ENCODE results near the gene ARMH4. TPM values are rescaled to one million over a fixed set of nuclear protein-coding genes. Genes with fewer than 3 reads are reported as not detected.
"Not testable (repeated sequence)": the region's sequence is repeated elsewhere in the genome, so short reads cannot be mapped to it uniquely, and the experiment has no call there.

ARMH4 gene
- total RNA-seq, 1 experiment from 2014 or later, result 42.6 TPM

- no peak overlapping the region for H3K4me2 ChIP-seq (ENCODE audit: insufficient read depth, insufficient read length, low read length)
- H3K4me1 ChIP-seq (ENCODE audit: insufficient read depth, low read length), result no peaks in the 10 kb centered on the region
- no peak overlapping the region for H2BK12ac ChIP-seq (ENCODE audit: insufficient read length, low read depth, low read length)
- no peaks in the 10 kb centered on the region for H3K27me3 ChIP-seq (ENCODE audit: insufficient read depth, low read length)
- no peaks in the 10 kb centered on the region for H3K79me2 ChIP-seq (ENCODE audit: insufficient read depth, low read length)
- Mint-ChIP-seq H3K4me3 (no peak overlapping the region), H3K4me1 (peaks cover 5 to 10% of the 10 kb centered on the region in 2 experiments), H3K27me3 (ENCODE audit: low read depth) (no peaks in the 10 kb centered on the region; the same call in 1 of the 2 replicates), H3K27ac (no peak overlapping the region), H3K36me3 (ENCODE audit: insufficient read depth in 1 of 3, low read depth in 3 of 3) (peaks cover 20 to 59% (median 41%) of the 10 kb centered on the region in 3 experiments), H3K9me3 (peaks cover 17 to 18% of the 10 kb centered on the region in 2 experiments)
- no peak overlapping the region for H3K4ac ChIP-seq (ENCODE audit: low read depth, low read length)
- H2BK120ac ChIP-seq (ENCODE audit: low read depth, low read length, poor library complexity, severe bottlenecking), result no peak overlapping the region
- no peaks in the 10 kb centered on the region for H3K79me1 ChIP-seq (ENCODE audit: insufficient read depth, low read depth, low read length, poor library complexity, severe bottlenecking)
- no peak overlapping the region for H3K14ac ChIP-seq (ENCODE audit: insufficient read depth, low read length)
- no peak overlapping the region for H2AFZ ChIP-seq (ENCODE audit: low read length)
- H2BK20ac ChIP-seq (ENCODE audit: low read depth, low read length, poor library complexity, severe bottlenecking), result no peak overlapping the region
- no CpG with 5 or more reads among the region's 2 CpGs for WGBS (ENCODE audit: extremely low coverage, insufficient read length, low lambda C conversion rate)
- no peak overlapping the region for H4K5ac ChIP-seq (ENCODE audit: insufficient read length, low read depth, low read length)
- H2AK5ac ChIP-seq (ENCODE audit: insufficient read length, low read length), result no peak overlapping the region
- H3K18ac ChIP-seq (ENCODE audit: insufficient read length, low read depth, low read length), result no peak overlapping the region
- no peak overlapping the region for H2BK5ac ChIP-seq (ENCODE audit: insufficient read length, low read length)
- no peak overlapping the region for H2BK15ac ChIP-seq (ENCODE audit: low read depth, low read length)
- H3K23ac ChIP-seq (ENCODE audit: insufficient read length, low read depth, low read length), result no peak overlapping the region
- no peak for DNase-seq
- H3K56ac ChIP-seq (ENCODE audit: insufficient read length, low read depth, low read length), result no peak overlapping the region
- no peaks in the 10 kb centered on the region for H4K20me1 ChIP-seq (ENCODE audit: control insufficient read depth, insufficient read depth, insufficient read length)
- H3K9me3 ChIP-seq (ENCODE audit: control insufficient read depth, low read depth, low read length), result no peaks in the 10 kb centered on the region
- no peak for TF ChIP-seq CTCF (conservative IDR thresholded peaks at IDR 0.05)
- H3T11ph ChIP-seq (ENCODE audit: low read length), result no peak overlapping the region
- no peaks in the 10 kb centered on the region for H3K23me2 ChIP-seq (ENCODE audit: insufficient read length, low read depth, low read length, poor library complexity, severe bottlenecking)
- H3K9ac ChIP-seq (ENCODE audit: extremely low read depth, insufficient read length, low read length), result no peak overlapping the region
- H4K91ac ChIP-seq (ENCODE audit: insufficient read length, low read depth, low read length), result no peak overlapping the region
- no peak overlapping the region for H4K8ac ChIP-seq (replicated peaks; ENCODE audit: insufficient read length, low read depth, low read length)
- no peak overlapping the region for H3K27ac ChIP-seq (ENCODE audit: insufficient read length, low read depth, low read length)
Measured at GRCh38 chr14:58128416-58128815, 23.6 kb downstream of the ARMH4 start.

GRCh38 chr14:58122546-58122945 lies 29.5 kb downstream of the ARMH4 start:
- not testable (repeated sequence) for H3K14ac ChIP-seq (ENCODE audit: insufficient read depth, low read length); H3K9me3 ChIP-seq (ENCODE audit: control insufficient read depth, low read depth, low read length); H3K4me1 ChIP-seq (ENCODE audit: insufficient read depth, low read length); H2BK20ac ChIP-seq (ENCODE audit: low read depth, low read length, poor library complexity, severe bottlenecking); H2AK5ac ChIP-seq (ENCODE audit: insufficient read length, low read length); H4K91ac ChIP-seq (ENCODE audit: insufficient read length, low read depth, low read length); H4K20me1 ChIP-seq (ENCODE audit: control insufficient read depth, insufficient read depth, insufficient read length); H3K56ac ChIP-seq (ENCODE audit: insufficient read length, low read depth, low read length); H3K27me3 ChIP-seq (ENCODE audit: insufficient read depth, low read length); H3K4me2 ChIP-seq (ENCODE audit: insufficient read depth, insufficient read length, low read length); H4K8ac ChIP-seq (replicated peaks; ENCODE audit: insufficient read length, low read depth, low read length); H3K18ac ChIP-seq (ENCODE audit: insufficient read length, low read depth, low read length); H3K27ac Mint-ChIP-seq; H2AFZ ChIP-seq (ENCODE audit: low read length); H2BK12ac ChIP-seq (ENCODE audit: insufficient read length, low read depth, low read length); H3K4ac ChIP-seq (ENCODE audit: low read depth, low read length); H3K27me3 Mint-ChIP-seq (ENCODE audit: low read depth); DNase-seq; H2BK120ac ChIP-seq (ENCODE audit: low read depth, low read length, poor library complexity, severe bottlenecking); H4K5ac ChIP-seq (ENCODE audit: insufficient read length, low read depth, low read length); H3T11ph ChIP-seq (ENCODE audit: low read length); H2BK5ac ChIP-seq (ENCODE audit: insufficient read length, low read length); H3K9ac ChIP-seq (ENCODE audit: extremely low read depth, insufficient read length, low read length); H3K23ac ChIP-seq (ENCODE audit: insufficient read length, low read depth, low read length); H3K27ac ChIP-seq (ENCODE audit: insufficient read length, low read depth, low read length); H2BK15ac ChIP-seq (ENCODE audit: low read depth, low read length); H3K23me2 ChIP-seq (ENCODE audit: insufficient read length, low read depth, low read length, poor library complexity, severe bottlenecking); H3K4me1 Mint-ChIP-seq; H3K4me3 Mint-ChIP-seq; H3K79me1 ChIP-seq (ENCODE audit: insufficient read depth, low read depth, low read length, poor library complexity, severe bottlenecking); H3K79me2 ChIP-seq (ENCODE audit: insufficient read depth, low read length)
- Mint-ChIP-seq H3K36me3 (ENCODE audit: insufficient read depth in 1 of 3, low read depth in 3 of 3) (peaks cover 20 to 32% (median 28%) of the 10 kb centered on the region in 3 experiments), H3K9me3 (peaks cover 17 to 18% of the 10 kb centered on the region in 2 experiments)
- no CpG with 5 or more reads among the region's 6 CpGs for WGBS (ENCODE audit: extremely low coverage, insufficient read length, low lambda C conversion rate)

Data from H9 (cell line).